ENCODE data around the gene SREBF2. TPM values are rescaled to one million over a fixed set of nuclear protein-coding genes. Genes with fewer than 3 reads are reported as not detected.

SREBF2 gene
- polyA plus RNA-seq, 3 donors: 22.2 to 25.1 (median 24.5) TPM

GRCh38 chr22:41870786-41871185, 37.9 kb downstream of the SREBF2 start:
- Mint-ChIP-seq H3K4me1 (no peaks in the 10 kb centered on the region), H3K27ac (no peak overlapping the region), H3K27me3 (ENCODE audit: low read depth in 3 of 3) (peaks cover 0 to 1% (median 0%) of the 10 kb centered on the region in 3 donors), H3K4me3 (no peak overlapping the region), H3K9me3 (peaks cover 0 to 2% (median 0%) of the 10 kb centered on the region in 7 donors), H3K36me3 (peaks cover 70 to 95% of the 10 kb centered on the region in 2 donors)
- H4K20me1 ChIP-seq (ENCODE audit: insufficient read depth, low read length): peaks cover 26% of the 10 kb centered on the region
- H3K9me3 ChIP-seq (replicated peaks in 1 of 2; ENCODE audit: control insufficient read depth in 1 of 2, insufficient read depth in 1 of 2, low read length in 2 of 2): no peaks in the 10 kb centered on the region
- intact Hi-C loops (cut with micrococcal nuclease): no loop called here
- H3K9ac ChIP-seq (ENCODE audit: insufficient read depth, low read length, poor library complexity, severe bottlenecking): no peak overlapping the region
- no peaks in the 10 kb centered on the region for H3K27me3 ChIP-seq (ENCODE audit: control insufficient read depth in 2 of 2, insufficient read depth in 2 of 2, low read length in 2 of 2)
- no peak overlapping the region for H2AFZ ChIP-seq (ENCODE audit: insufficient read depth, low read depth, low read length, poor library complexity, severe bottlenecking)
- no peak overlapping the region for H3K4me2 ChIP-seq (replicated peaks; ENCODE audit: extremely low read depth, low read length, poor library complexity, severe bottlenecking)
- no peak overlapping the region for H3K27ac ChIP-seq (ENCODE audit: low read depth in 1 of 2, low read length in 2 of 2)
- DNase-seq: no peak
- H3K4me3 ChIP-seq (replicated peaks in 1 of 3; ENCODE audit: low read depth in 2 of 3, low read length in 3 of 3): no peak overlapping the region
- TF ChIP-seq CTCF (IDR thresholded peaks at IDR 0.05): no peak
- peaks cover 8% of the 10 kb centered on the region for H3K79me2 ChIP-seq (ENCODE audit: insufficient read depth, low read length)
- no CpG with 5 or more reads among the region's 4 CpGs for WGBS (ENCODE audit: insufficient coverage)
- no peaks in the 10 kb centered on the region for H3K4me1 ChIP-seq (ENCODE audit: control insufficient read depth in 1 of 2, insufficient read depth in 2 of 2, low read length in 2 of 2)
- H3K36me3 ChIP-seq (replicated peaks in 1 of 2; ENCODE audit: control insufficient read depth in 1 of 2, insufficient read depth in 2 of 2, low read length in 2 of 2): peaks cover 72 to 99% of the 10 kb centered on the region in 2 donors

GRCh38 chr22:41873391-41873790, 40.5 kb downstream of the SREBF2 start:
- Mint-ChIP-seq H3K4me1 (no peaks in the 10 kb centered on the region), H3K27me3 (ENCODE audit: low read depth in 3 of 3) (peaks cover 0 to 2% (median 1%) of the 10 kb centered on the region in 3 donors), H3K27ac (no peak overlapping the region), H3K36me3 (peaks cover 75 to 97% of the 10 kb centered on the region in 2 donors), H3K4me3 (no peak overlapping the region), H3K9me3 (peaks cover 0 to 2% (median 0%) of the 10 kb centered on the region in 7 donors)
- Histone ChIP-seq H3K4me1 (ENCODE audit: control insufficient read depth in 1 of 2, insufficient read depth in 2 of 2, low read length in 2 of 2) (no peaks in the 10 kb centered on the region), H3K79me2 (ENCODE audit: insufficient read depth, low read length) (no peaks in the 10 kb centered on the region), H2AFZ (ENCODE audit: insufficient read depth, low read depth, low read length, poor library complexity, severe bottlenecking) (no peak overlapping the region), H3K9ac (ENCODE audit: insufficient read depth, low read length, poor library complexity, severe bottlenecking) (no peak overlapping the region), H4K20me1 (ENCODE audit: insufficient read depth, low read length) (peaks cover 5% of the 10 kb centered on the region), H3K9me3 (replicated peaks in 1 of 2; ENCODE audit: control insufficient read depth in 1 of 2, insufficient read depth in 1 of 2, low read length in 2 of 2) (no peaks in the 10 kb centered on the region), H3K27me3 (ENCODE audit: control insufficient read depth in 2 of 2, insufficient read depth in 2 of 2, low read length in 2 of 2) (no peaks in the 10 kb centered on the region), H3K4me3 (replicated peaks in 1 of 3; ENCODE audit: low read depth in 2 of 3, low read length in 3 of 3) (no peak overlapping the region), H3K36me3 (replicated peaks in 1 of 2; ENCODE audit: control insufficient read depth in 1 of 2, insufficient read depth in 2 of 2, low read length in 2 of 2) (peaks cover 87 to 99% of the 10 kb centered on the region in 2 donors), H3K27ac (ENCODE audit: low read depth in 1 of 2, low read length in 2 of 2) (no peak overlapping the region), H3K4me2 (replicated peaks; ENCODE audit: extremely low read depth, low read length, poor library complexity, severe bottlenecking) (no peak overlapping the region)
- no peak for DNase-seq
- no peak for TF ChIP-seq CTCF (IDR thresholded peaks at IDR 0.05)
- intact Hi-C loops (cut with micrococcal nuclease): no loop called here
- 100% methylated on average over 2 of the region's 5 CpGs for WGBS (ENCODE audit: insufficient coverage)

Measured in CD14-positive monocyte (primary cell).